GM21515 (cell line): ENCODE measurements around the gene RXFP1.
"Not testable (repeated sequence)": the region's sequence is repeated elsewhere in the genome, so short reads cannot be mapped to it uniquely, and the experiment has no call there.

Source experiments
- ATAC-seq: cut with Tn5 transposase; IDR thresholded peaks from one replicate; pipeline ENCODE4 v1.9.1; 2021; ENCODE audit not compliant: unreplicated experiment

RXFP1 gene

GRCh38 chr4:158606969-158607368, 85.3 kb downstream of the RXFP1 start:
- no peak for ATAC-seq

DNA sequence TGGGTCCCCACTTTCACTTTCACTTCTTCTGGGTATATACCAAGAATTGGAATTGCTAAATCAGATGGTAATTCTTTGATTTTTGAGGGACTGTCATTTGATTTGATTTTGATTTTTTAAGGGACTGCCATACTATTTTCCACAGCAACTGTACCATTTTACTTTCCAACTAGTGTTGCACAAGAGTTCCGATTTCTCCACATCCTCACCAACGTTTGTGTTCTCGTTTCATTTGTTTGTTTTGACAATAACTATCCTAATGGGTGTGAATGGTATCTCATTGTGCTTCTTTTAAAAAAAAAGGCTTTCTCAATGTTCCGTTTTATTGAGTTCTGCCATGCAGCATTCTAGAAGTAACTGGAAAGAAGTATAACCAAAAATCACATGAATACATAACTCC, 87.4 kb downstream of the RXFP1 start:
- no peak for ATAC-seq

- ATAC-seq, result peak; percentile 91
These were observed 89.1 kb downstream of the RXFP1 start for GRCh38 chr4:158610790-158611189.

DNA sequence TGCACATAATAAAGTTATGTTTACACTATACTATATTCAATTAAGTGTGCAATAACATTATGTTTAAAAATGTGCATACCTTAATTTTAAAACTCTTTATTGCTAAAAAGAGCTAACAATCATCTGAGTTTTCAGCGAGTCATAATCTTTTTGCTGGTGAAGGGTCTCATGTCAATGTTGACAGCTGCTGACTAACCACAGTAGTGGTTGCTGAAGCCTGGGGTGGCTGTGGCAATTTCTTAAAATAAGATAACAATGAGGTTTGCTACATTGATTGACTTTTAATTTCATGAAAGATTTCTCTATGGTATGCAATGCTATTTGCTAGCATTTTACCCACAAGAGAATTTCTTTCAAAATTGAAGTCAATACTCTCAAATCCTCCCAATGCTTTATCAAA, 91.4 kb downstream of the RXFP1 start:
- no peak for ATAC-seq

DNA sequence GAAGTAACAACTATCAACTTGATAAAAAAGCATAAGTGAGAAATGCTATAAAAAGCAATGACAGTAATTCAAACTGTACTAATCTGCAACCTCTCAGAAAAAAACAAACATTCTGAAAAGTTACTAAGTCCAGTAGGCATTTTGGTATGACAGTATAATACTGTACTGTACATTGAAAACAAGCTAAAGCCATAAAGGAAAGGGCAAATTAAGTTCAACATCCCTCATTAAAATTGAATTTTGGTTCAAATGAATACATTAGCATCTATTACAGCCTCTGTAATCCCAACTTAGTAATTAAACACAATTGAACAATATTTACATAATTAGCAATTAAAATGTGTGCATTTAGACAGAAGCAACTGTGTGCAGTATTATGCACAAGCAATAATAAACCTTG, 96.3 kb downstream of the RXFP1 start:
- no peak for ATAC-seq

- ATAC-seq, result no peak
These were observed 100.0 kb downstream of the RXFP1 start for GRCh38 chr4:158621729-158622128.

DNA sequence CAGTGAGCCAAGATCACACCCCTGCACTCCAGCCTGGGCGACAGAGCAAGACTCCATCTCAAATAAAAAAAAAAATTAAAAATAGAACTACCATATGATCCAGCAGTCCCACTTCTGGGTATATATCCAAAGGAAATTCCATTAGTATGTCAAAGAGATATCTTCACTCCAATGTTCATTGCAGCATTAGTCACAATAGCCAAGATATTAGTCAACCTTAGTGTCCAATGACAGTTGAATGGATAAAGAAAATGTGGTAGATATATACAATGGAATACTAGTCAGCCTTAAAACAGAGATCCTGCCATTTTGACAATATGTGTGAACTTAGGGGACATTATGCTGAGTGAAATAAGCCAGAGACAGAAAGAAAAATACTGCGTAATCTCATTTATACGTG, 100.6 kb downstream of the RXFP1 start:
- no peak for ATAC-seq

- ATAC-seq, result peak; percentile 88
These were observed 103.3 kb downstream of the RXFP1 start for GRCh38 chr4:158624889-158625478.

- ATAC-seq, result no peak
These were observed 103.9 kb downstream of the RXFP1 start for GRCh38 chr4:158625544-158625943.

DNA sequence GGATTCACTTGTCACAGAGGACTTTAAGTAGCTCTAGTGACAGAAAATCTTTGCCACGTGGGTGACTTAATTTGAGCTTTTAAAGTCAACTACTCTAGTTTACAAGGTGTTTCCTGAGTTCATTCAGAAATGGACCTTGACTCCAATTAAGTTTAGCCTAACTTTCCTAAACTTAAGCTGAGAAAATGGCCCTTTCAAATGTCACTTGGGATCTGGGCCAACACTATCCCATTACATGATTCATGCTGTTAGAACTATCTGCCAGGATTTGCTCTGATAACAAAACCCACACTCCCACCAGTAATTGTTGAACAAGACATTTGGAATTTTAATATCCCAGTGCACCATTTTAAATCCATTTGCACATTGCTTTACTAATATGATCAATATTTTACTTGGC, 109.2 kb downstream of the RXFP1 start:
- ATAC-seq, result no peak

- ATAC-seq, result no peak
These were observed 114.9 kb downstream of the RXFP1 start for GRCh38 chr4:158636619-158637018.

GRCh38 chr4:158644356-158644755, 122.7 kb downstream of the RXFP1 start:
- no peak for ATAC-seq

DNA sequence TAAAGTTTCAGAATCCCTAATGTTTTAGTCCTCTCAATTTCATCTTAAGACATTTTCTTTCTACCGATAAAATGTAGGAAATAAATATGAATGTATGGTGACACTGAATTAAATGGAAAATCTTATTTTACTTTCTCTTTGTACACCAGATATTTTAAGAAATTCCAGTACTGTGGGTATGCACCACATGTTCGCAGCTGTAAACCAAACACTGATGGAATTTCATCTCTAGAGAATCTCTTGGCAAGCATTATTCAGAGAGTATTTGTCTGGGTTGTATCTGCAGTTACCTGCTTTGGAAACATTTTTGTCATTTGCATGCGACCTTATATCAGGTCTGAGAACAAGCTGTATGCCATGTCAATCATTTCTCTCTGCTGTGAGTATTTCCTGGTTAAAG, 123.1 kb downstream of the RXFP1 start:
- no peak for ATAC-seq

- no peak for ATAC-seq
These were observed 127.5 kb downstream of the RXFP1 start for GRCh38 chr4:158649111-158649680.

- ATAC-seq, result no peak
These were observed 131.2 kb downstream of the RXFP1 start for GRCh38 chr4:158652920-158653319.

GRCh38 chr4:158656439-158656838, 134.8 kb downstream of the RXFP1 start:
- no peak for ATAC-seq

GRCh38 chr4:158657291-158657690, 135.6 kb downstream of the RXFP1 start:
- ATAC-seq, result no peak

GRCh38 chr4:158663255-158663654, 141.6 kb downstream of the RXFP1 start:
- not testable (repeated sequence) for ATAC-seq

- ATAC-seq, result not testable (repeated sequence)
These were observed 142.3 kb downstream of the RXFP1 start for GRCh38 chr4:158663707-158664625.

DNA sequence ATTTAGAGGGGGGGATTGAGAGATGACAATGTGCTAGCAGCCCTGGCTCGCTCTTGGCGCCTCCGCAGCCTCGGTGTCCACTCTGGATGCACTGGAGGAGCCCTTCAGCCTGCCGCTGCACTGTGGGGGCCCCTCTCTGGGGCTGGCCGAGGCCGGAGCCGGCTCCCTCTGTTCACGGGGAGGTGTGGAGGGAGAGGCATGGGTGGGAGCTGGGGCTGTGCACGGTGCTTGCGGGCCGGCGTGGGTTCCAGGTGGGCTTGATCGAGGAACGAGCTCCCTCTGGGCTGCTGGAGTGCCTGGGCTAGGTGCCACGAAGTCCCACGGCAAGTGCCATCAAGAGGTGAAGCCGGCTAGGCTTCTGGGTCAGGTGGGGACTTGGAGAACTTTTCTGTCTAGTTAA, 143.1 kb downstream of the RXFP1 start:
- no peak for ATAC-seq

DNA sequence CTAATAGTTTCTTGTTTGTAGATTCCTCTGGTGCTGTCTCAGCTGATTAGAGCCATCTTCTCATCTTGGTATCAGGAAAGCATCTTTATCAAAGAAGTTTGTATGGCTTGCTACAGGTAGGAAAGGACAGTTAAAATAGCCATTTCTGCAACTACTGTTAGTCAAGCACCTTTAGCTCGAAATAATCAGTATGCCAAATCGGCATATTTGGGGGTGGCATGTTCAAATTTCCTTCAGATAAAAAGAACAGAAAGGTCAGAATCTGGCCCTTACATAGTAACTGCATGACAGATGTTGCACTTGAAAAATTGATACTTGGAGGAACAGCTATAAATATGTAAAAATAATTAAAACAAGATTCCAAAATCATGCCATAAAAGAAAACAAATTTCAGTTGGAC, 145.2 kb downstream of the RXFP1 start:
- no peak for ATAC-seq

DNA sequence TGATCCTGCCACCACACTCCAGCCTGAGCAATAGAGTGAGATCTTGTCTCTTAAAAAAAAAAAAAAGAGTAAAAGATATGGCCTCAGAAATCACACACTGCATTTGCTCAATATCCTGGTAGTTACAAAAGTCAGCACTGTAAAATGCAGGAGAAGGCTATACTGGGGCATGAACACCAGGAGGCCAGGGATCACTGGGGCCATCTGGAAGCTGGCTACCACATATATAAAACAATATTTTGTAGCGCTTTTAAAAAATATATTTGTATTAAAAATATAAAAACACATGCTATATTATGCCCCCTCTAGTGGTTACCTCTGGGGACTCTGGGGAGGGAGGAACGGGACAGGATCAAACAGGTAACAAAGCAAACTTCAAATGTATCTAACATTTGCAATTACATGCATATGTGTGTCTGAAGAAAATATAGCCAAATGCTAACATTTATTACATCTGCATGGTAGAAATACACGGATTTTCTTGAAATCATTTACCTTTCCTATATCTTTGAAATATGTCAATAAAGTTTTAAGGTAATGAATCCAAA, 146.0 kb downstream of the RXFP1 start:
- no peak for ATAC-seq
